SK-N-SH treated with all-trans-retinoic acid at 6 μM for 48 hours (cell line): ENCODE results near the gene MAST4.

ENCODE experiments used
- ARNTL ChIP-seq: fragments of 450-650 bp; formaldehyde crosslinking; IDR thresholded peaks from 2 replicates; pipeline ENCODE4 v1.5.0; 2020; ENCODE audit warnings: low read depth, mild to moderate bottlenecking, moderate library complexity, borderline replicate concordance
- BACH2 ChIP-seq: fragments of 250-450 bp; sonication (Bioruptor Pico); IDR thresholded peaks from 2 replicates; pipeline ENCODE4 v1.9.0; 2021; ENCODE audit warnings: mild to moderate bottlenecking, borderline replicate concordance
- ESRRG ChIP-seq: fragments of 250-450 bp; sonication (Bioruptor Pico); IDR thresholded peaks from 2 replicates; pipeline ENCODE4 v1.6.1; 2021; ENCODE audit warnings: mild to moderate bottlenecking
- ISL1 ChIP-seq: fragments of 250-450 bp; sonication (Bioruptor Pico); IDR thresholded peaks from 2 replicates; pipeline ENCODE4 v2.1.2; 2022; ENCODE audit warnings: mild to moderate bottlenecking, moderate library complexity
- OSR1 ChIP-seq: fragments of 250-450 bp; sonication (Bioruptor Pico); IDR thresholded peaks from 2 replicates; pipeline ENCODE4 v1.8.0; 2022; ENCODE audit warnings: moderate library complexity, mild to moderate bottlenecking, inconsistent platforms
- RARB ChIP-seq: fragments of 250-450 bp; sonication (Bioruptor Pico); IDR thresholded peaks from 2 replicates; pipeline ENCODE4 v1.8.0; 2021; ENCODE audit warnings: mild to moderate bottlenecking, moderate library complexity
- ZFP3 ChIP-seq: fragments of 250-450 bp; sonication (Bioruptor Pico); IDR thresholded peaks from 2 replicates; pipeline ENCODE4 v1.5.0; 2020; ENCODE audit warnings: mild to moderate bottlenecking, moderate library complexity
- ZFP30 ChIP-seq: fragments of 450-650 bp; formaldehyde crosslinking; IDR thresholded peaks from 2 replicates; pipeline ENCODE4 v1.5.0; 2022; ENCODE audit warnings: mild to moderate bottlenecking, moderate library complexity
- ZNF8 ChIP-seq: fragments of 450-650 bp; formaldehyde crosslinking; IDR thresholded peaks from 2 replicates; pipeline ENCODE4 v1.5.0; 2020; ENCODE audit warnings: mild to moderate bottlenecking, moderate library complexity
- TF ChIP-seq, protein P1 (sequence below): fragments of 250-450 bp; sonication (Bioruptor Pico); IDR thresholded peaks from 2 replicates; pipeline ENCODE4 v1.5.1; 2020; ENCODE audit warnings: low read depth, mild to moderate bottlenecking, moderate library complexity
- TF ChIP-seq, protein P2 (sequence below): fragments of 250-450 bp; sonication (Bioruptor Pico); IDR thresholded peaks from 2 replicates; pipeline ENCODE4 v1.8.0; 2021; ENCODE audit warnings: low read depth, mild to moderate bottlenecking, moderate library complexity, borderline replicate concordance
- TF ChIP-seq, protein P3 (sequence below): fragments of 250-450 bp; sonication (Bioruptor Pico); IDR thresholded peaks from 2 replicates; pipeline ENCODE4 v1.8.0; 2020; ENCODE audit warnings: mild to moderate bottlenecking, moderate library complexity, borderline replicate concordance

DNA sequence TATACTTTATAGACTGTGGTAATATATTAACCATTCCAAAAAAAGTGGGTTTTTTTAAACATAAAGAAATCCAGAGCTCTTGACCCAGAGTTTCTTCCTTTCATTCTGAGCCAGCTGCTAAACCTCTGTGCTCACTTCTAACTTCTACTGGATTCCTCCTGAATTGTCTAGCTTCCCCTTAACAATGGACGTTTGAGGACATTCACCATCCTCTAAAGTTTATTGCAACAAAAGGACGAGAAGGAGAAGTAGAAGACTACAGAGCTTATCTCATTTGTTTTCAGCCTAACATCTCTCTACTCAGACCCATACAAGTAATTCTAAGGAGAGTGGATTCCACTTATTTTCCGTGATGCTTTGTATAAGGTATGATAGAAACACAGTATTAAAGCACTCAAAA is 284.2 kb downstream of the MAST4 start:
- TF ChIP-seq, protein P1, sequence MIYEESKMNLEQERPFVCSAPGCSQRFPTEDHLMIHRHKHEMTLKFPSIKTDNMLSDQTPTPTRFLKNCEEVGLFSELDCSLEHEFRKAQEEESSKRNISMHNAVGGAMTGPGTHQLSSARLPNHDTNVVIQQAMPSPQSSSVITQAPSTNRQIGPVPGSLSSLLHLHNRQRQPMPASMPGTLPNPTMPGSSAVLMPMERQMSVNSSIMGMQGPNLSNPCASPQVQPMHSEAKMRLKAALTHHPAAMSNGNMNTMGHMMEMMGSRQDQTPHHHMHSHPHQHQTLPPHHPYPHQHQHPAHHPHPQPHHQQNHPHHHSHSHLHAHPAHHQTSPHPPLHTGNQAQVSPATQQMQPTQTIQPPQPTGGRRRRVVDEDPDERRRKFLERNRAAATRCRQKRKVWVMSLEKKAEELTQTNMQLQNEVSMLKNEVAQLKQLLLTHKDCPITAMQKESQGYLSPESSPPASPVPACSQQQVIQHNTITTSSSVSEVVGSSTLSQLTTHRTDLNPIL (CRISPR knock-in tag), result no peak
- no peak for TF ChIP-seq ISL1 (CRISPR knock-in tag)
- no peak for TF ChIP-seq RARB (CRISPR knock-in tag)
- no peak for TF ChIP-seq ZNF8 (CRISPR knock-in tag)
- TF ChIP-seq OSR1 (CRISPR knock-in tag), result no peak
- no peak for TF ChIP-seq ZFP3 (CRISPR knock-in tag)
- TF ChIP-seq, protein P2, sequence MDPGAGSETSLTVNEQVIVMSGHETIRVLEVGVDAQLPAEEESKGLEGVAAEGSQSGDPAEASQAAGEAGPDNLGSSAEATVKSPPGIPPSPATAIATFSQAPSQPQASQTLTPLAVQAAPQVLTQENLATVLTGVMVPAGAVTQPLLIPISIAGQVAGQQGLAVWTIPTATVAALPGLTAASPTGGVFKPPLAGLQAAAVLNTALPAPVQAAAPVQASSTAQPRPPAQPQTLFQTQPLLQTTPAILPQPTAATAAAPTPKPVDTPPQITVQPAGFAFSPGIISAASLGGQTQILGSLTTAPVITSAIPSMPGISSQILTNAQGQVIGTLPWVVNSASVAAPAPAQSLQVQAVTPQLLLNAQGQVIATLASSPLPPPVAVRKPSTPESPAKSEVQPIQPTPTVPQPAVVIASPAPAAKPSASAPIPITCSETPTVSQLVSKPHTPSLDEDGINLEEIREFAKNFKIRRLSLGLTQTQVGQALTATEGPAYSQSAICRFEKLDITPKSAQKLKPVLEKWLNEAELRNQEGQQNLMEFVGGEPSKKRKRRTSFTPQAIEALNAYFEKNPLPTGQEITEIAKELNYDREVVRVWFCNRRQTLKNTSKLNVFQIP (CRISPR knock-in tag), result no peak
- TF ChIP-seq, protein P3, sequence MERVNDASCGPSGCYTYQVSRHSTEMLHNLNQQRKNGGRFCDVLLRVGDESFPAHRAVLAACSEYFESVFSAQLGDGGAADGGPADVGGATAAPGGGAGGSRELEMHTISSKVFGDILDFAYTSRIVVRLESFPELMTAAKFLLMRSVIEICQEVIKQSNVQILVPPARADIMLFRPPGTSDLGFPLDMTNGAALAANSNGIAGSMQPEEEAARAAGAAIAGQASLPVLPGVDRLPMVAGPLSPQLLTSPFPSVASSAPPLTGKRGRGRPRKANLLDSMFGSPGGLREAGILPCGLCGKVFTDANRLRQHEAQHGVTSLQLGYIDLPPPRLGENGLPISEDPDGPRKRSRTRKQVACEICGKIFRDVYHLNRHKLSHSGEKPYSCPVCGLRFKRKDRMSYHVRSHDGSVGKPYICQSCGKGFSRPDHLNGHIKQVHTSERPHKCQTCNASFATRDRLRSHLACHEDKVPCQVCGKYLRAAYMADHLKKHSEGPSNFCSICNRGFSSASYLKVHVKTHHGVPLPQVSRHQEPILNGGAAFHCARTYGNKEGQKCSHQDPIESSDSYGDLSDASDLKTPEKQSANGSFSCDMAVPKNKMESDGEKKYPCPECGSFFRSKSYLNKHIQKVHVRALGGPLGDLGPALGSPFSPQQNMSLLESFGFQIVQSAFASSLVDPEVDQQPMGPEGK (CRISPR knock-in tag), result no peak
- no peak for TF ChIP-seq ARNTL (CRISPR knock-in tag)
- TF ChIP-seq ESRRG, result no peak
- no peak for TF ChIP-seq ZFP30 (CRISPR knock-in tag)
- TF ChIP-seq BACH2, result no peak
